Activated CD4-positive, alpha-beta T cell treated with anti-CD3 and anti-CD28 coated beads, Interleukin-2, amount 50 U/mL, for 4 hours (primary cell): ENCODE data around the gene MDK.

Source experiments
- DNase-seq, 2 experiments: peaks; one replicate each; pipeline ENCODE4 v3.0.0-alpha.2; 2020

MDK gene

GRCh38 chr11:46407635-46408034 is 26.2 kb downstream of the MDK start:
- DNase-seq, result no peak

- no peak for DNase-seq
Measured at GRCh38 chr11:46408407-46408986, 27.0 kb downstream of the MDK start.

DNA sequence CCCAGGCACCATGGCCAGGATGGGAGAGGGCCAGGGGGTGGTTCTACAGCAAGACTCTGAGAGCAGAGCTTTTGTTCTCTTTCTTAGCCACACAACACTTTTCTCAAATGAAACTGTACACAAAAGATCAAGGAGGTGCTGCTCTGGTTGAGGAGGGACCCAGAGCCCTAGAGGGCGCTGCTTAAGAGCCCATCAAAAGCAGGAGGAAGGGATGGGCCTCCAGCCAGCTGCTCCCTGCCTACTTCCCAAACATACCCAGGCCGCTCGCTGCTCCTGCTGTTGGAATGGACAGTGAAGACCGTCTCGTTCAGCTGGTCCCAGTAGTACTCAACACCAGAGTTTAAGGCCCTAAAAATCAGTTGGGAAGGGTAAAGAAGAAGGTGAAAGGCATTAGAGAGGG is 28.6 kb downstream of the MDK start:
- no peak for DNase-seq

DNA sequence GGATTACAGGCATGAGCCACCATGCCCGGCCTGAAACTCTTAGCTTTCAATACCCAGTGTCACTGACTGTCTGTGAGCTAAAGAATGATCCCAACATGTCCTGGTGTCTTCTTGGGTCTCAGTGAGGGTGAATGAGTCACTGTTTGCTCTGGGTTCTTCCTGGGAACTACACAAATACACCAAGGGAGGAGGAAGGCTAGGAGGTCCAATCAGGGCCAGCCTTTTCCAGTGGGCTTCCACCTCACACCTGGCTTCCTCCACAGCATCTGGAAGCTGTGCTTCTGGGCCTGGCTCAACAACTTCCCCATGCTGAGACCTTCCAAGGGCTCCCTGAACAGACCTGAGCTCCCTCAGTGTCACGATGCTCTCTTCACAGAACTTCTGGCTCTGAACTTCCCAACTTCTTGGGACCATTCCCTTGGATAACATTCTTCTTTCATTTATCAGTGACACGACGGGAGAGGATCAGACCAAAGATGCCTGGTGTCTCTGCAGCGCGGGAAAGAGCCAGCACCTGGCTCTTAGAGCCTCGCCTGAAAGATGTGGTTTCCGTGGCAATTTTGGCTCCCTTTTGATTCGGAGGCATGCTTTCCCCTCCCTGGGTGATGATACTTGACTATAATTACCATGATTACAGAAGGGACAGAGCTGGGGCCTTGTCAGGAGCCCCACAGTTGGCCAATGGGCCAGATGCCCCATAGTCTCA is 32.4 kb downstream of the MDK start:
- no peak for DNase-seq

- no peak for DNase-seq
Measured at GRCh38 chr11:46414466-46414796, 33.0 kb downstream of the MDK start.

DNA sequence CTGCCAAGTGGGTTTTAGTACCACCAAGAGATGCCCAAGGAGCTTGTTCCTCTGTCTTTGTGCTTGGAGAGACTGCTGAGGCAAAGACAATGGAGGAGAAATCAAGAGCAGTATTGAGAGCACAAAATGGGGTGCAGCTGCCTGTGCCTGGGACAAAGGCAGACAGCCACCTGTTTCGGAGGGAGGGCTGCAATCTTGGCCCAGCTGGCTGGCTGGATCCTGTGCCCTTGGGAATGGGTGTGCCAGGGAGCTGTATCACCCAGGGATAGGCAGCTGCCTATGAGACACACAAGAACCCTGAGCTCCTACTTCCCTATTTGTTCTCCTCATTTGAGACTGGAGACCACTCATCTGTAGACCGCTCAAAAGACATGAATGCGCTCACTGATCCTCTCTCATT is 33.4 kb downstream of the MDK start:
- DNase-seq, result no peak

DNA sequence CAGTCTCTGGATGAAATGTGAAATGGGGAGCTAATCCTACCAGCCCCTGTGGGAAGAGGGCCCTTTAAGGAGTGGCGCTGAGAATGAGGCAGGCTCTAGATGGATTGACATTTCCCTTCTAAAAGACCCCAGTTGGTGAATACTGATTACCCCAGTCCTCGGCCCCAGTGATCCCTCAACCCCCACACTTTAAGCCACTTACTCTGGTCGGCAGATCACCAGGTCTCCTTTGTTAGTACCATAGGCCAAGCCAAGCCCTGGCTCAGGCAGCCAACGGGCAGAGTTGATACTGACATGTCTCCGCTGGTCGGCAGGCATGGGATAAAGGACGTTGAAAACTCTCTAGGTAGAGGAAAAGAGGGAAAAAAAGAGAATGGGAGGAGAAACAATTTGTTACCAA is 36.2 kb downstream of the MDK start:
- no peak for DNase-seq

GRCh38 chr11:46418751-46419150 is 37.3 kb downstream of the MDK start:
- DNase-seq, result no peak

- DNase-seq, result no peak
Measured at GRCh38 chr11:46420513-46420912, 39.0 kb downstream of the MDK start.

- DNase-seq, result no peak
Measured at GRCh38 chr11:46421257-46421880, 39.9 kb downstream of the MDK start.

- DNase-seq, result no peak
Measured at GRCh38 chr11:46422588-46422987, 41.1 kb downstream of the MDK start.

GRCh38 chr11:46426233-46426991 is 44.9 kb downstream of the MDK start:
- no peak for DNase-seq

DNA sequence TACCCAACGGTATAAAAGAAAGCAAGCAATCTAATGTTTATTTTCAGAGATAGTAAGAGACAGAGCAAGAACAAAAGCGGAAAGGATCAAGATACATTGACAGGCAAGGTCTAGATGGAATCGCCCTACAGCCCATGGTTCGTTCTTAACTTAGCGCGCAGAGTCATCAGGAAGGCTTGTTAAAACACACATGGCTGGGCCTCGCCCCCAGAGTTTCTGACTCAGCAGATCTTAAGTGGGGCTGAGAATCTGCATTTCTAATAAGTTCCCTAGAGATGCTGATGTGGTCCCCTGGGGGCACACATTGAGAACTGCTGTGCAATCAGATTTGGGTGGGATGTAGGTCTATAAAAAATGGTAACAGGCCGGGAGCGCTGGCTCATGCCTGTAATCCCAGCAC is 45.9 kb downstream of the MDK start:
- DNase-seq, result no peak

DNA sequence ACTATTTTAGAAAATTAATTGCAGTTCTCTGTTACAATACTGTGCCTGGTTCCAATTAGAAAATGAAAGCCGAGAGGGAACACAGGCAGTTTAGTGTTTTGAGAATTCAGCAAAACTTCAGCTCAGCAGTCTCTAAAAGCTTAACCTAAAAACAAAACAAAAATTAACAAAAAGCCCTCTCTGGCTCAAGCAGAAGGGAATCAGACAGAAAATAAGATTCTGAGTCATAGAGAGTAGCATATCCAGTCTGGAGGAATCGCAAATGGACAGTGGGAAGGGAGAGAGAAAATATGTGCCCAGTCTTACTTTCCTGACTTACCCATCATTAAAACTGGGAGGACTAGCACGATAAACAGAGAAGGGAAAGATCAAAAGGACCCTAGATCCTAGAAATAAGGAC is 48.2 kb downstream of the MDK start:
- DNase-seq, result no peak

DNA sequence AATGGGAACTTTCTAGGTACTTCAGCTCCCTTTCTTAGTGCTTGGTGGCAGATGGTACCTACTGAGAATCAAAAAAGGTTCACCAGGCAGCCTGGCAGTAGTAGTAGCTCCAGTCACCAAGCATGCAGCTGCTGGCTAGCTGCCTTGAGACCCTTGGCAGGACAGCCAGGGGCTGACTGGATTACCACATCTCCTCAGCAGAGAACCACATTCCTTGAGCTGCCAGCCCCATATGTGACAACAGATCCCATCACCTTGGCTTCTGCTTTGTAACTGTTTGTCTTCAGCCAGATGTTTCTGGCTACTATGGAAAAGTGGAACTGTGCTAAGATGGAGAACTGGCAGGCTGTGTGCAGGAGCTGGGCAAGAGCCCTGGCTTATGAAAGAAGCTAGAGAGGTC is 49.7 kb downstream of the MDK start:
- DNase-seq, result no peak
